ENCODE results near the gene TRAPPC12.

TRAPPC12 gene

DNA sequence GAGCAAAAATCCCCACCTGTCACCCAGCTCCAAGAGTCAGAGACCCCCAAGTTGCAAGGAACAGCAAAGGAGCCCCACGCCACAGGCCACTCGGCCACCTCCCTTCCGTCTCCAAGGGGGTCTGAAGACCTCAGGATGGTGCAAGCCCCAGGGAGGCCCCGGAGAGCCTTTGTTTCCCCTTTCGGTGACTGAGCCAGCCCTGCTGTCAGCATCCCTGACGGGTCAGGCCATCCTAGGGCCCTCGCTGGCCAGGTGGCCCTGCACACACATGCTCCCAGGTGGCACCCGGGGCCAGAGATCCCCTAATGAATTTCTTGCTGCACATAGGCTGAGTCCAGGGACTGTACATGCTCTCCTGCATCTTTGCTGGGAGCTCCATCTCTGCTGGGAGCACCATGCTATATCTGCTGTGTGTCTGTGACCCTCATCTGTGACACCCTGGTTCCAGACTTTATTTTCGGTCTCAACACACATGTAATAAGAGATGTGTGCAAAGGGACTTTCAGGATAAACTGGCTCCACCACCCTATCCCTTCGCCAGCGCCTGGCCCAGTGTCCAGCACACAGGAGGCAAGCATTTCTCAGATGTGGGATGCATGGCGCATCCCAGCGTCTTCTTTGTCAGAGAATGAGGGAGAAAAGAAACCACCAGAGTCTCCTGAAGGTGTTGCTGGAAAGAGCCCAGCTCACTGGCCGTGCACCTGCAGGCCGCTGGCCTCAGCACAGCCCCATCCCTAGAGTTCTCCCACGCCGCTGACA, 112.4 kb downstream of the TRAPPC12 start:
- no peak for TF ChIP-seq GATA3 (IDR thresholded peaks at IDR 0.05; ENCODE audit: low read depth, low read length)
- no peak for TF ChIP-seq GATA2 (IDR thresholded peaks at IDR 0.05; ENCODE audit: low read depth, low read length)

DNA sequence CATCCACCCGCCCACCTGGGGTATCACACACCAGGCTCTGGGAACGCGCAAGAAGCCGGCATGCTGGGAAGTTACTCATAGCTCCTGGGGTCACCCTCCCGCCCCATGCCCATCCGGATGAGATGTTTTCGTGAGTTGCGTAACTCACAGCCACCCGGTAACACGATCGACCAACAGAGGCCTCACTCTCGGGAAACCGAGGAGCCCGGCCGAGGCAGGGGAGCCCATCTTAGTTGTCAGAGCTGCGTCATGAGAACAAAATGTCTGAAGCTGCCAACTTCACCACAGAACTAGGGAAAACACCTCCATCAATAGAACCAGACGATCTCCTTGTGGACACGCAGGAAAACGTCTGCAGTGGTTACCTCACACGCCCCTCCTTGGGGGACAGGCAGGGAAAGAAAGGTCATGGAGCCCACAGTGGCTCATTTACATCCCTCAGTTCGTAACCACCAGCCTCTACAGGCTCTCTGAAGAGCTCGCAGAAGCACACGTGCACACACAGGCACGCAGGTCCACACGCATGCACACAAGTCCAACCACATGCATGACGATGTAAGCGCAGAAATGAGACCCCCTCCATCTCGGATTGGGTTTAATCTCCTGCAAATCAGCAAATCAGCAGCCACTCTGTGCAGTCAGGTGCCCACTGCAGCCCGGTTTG, 113.6 kb downstream of the TRAPPC12 start:
- TF ChIP-seq GATA3 (IDR thresholded peaks at IDR 0.05; ENCODE audit: low read depth, low read length) (no peak), GATA2 (IDR thresholded peaks at IDR 0.05; ENCODE audit: low read depth, low read length) (no peak)

DNA sequence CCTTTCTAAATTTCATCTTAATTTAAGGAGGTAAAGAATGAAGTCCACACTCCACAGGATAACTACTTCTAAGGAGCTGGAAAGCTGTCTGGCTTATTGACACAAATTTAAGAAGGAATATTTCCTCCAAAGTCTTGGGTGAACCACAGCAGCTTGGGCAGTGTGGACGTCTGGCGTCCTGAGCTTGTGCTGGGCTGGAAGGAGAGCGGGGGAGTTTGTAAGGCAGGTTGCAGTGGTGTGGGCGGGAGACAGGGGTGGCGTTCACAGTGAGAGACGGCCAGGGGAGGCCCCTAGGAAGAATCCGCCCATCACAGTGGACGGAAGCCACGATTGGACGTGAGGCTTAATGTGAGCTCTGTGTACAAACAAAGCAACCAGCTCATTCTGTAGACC, 114.1 kb downstream of the TRAPPC12 start:
- no peak for TF ChIP-seq GATA3 (IDR thresholded peaks at IDR 0.05; ENCODE audit: low read depth, low read length)
- TF ChIP-seq GATA2 (IDR thresholded peaks at IDR 0.05; ENCODE audit: low read depth, low read length), result no peak

DNA sequence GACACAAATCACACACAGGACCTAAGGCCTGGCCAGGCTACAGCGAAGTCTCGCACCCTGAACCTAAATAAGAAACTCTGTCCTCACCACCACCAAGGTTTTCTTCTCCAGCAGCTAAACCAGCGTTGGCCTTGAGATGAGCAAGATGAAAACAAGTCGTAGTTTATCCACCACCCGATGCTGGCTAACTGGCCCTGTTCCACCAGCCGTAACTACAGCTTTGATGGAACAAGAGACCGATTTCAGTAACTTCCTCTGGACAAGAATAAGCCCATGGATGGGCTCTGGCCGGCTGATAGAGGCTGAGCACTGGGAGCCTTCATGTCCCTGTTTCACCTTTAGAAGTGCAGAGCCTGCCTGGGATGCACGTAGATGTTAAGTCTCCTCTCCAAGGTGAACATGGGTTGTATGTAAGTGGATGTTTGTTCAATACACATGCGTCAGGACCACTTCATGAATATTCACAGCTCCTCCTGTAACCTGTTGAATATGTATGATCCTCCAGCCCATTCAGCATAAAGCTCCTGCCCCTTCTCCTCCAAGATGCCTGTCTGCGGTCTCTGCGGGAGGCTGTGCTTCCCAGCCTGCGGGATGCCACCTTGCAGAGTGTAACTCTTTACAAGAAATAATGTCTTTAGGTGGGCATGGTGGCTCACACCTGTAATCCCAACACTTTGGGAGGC, 115.6 kb downstream of the TRAPPC12 start:
- TF ChIP-seq GATA3 (IDR thresholded peaks at IDR 0.05; ENCODE audit: low read depth, low read length) (no peak), GATA2 (IDR thresholded peaks at IDR 0.05; ENCODE audit: low read depth, low read length) (no peak)

DNA sequence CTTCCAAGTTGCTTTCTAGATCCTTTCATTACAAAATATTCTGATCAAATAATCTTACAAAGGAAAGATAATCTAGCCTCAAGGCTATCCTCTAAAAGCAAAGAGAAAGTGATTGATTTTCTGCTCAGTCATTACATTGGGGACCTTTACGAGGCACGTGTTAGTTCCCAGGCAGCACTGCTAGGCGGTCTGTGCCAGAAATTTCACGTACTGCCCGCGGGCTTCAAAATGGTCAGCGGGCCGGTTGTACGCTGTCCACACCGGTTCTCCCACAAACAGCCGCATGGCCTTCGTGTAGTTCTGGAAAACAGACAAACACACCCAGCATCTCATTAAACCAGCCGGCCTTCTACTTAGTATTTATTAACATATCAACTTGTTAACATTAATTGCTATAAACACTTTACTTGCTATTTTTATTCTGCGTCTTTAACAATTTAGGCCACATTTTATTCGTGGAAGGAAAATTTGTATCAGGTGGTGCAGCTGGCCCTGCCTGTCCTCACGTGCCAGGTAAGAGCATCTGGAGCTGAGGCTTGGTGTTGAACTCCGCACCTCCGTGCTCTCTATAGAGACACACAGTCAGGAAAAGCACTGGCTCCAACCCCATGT, 119.4 kb downstream of the TRAPPC12 start:
- TF ChIP-seq GATA2 (IDR thresholded peaks at IDR 0.05; ENCODE audit: low read depth, low read length) (no peak), GATA3 (IDR thresholded peaks at IDR 0.05; ENCODE audit: low read depth, low read length) (no peak)

DNA sequence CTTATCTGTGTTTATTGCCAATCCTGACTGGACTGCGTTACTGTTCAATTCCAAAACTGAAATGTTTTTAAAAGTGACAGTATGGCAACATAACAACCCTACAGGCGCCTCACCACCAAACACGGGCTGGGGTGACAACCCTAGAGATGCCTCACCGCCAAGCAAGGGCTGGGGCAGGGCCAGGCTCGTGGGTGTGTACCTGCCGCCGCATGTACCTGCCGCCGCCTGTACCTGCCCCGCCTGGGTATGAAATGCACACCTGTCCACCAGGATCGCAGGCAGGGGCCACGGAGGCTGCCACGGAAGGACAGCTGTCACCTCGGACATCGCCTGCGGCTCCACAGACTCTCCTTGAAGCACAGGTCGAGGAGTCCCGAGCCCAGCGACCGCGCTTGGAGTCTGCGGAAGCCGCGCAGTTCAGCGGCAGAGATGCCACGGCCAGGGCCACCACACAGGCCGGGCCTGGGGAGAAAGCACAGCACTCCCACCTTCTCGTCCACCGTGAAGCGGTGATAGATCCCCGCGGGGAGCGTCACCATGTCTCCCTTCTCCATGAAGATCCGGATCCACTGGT, 120.9 kb downstream of the TRAPPC12 start:
- TF ChIP-seq GATA2 (IDR thresholded peaks at IDR 0.05; ENCODE audit: low read depth, low read length), result no peak
- no peak for TF ChIP-seq GATA3 (IDR thresholded peaks at IDR 0.05; ENCODE audit: low read depth, low read length)

DNA sequence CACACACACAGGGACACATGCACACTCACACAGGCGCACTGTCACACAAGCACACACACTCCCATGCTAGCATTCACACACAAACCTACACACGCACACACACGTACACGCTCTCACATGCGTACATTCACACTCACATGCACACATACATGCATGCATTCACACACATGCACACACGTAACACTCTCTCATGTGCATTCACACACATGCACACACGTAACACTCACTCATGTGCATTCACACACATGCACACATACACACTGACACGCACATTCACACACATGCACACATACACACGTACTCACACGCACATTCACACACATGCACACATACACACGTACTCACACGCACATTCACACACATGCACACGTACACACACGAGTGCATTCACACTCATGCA, 123.6 kb downstream of the TRAPPC12 start:
- TF ChIP-seq GATA2 (IDR thresholded peaks at IDR 0.05; ENCODE audit: low read depth, low read length) (no peak), GATA3 (IDR thresholded peaks at IDR 0.05; ENCODE audit: low read depth, low read length) (no peak)

DNA sequence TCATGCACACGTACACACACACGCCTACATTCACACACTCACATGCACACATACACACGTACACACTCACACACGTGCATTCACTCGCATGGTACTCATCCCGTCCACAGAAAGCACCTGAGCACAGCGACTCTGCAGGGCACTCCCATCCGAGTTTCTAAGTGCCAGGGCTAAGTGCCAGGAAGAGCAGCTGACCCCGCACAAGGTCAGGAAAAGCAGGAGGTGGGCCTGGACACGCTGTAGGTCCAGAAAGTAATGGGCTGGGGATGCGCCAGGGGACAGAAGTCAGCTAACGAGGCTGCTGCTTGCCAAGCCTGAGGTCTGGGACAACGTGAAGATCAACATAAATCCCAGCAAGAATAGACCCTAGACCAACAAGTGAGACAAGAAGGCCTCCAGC, 124.0 kb downstream of the TRAPPC12 start:
- no peak for TF ChIP-seq GATA3 (IDR thresholded peaks at IDR 0.05; ENCODE audit: low read depth, low read length)
- no peak for TF ChIP-seq GATA2 (IDR thresholded peaks at IDR 0.05; ENCODE audit: low read depth, low read length)

DNA sequence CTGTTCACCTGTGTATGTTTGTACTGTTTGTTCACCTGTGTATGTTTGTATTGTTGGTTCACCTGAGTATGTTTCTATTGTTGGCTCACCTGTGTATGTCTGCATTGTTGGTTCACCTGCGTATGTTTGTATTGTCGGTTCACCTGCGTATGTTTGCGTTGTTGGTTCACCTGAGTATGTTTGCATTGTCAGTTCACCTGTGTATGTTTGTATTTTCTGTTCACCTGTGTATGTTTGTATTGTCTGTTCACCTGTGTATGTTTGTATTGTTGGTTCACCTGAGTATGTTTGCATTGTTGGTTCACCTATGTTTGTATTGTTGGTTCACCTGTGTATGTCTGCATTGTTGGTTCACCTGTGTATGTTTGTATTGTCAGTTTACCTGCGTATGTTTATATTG, 125.2 kb downstream of the TRAPPC12 start:
- no peak for TF ChIP-seq GATA3 (IDR thresholded peaks at IDR 0.05; ENCODE audit: low read depth, low read length)
- TF ChIP-seq GATA2 (IDR thresholded peaks at IDR 0.05; ENCODE audit: low read depth, low read length), result no peak

DNA sequence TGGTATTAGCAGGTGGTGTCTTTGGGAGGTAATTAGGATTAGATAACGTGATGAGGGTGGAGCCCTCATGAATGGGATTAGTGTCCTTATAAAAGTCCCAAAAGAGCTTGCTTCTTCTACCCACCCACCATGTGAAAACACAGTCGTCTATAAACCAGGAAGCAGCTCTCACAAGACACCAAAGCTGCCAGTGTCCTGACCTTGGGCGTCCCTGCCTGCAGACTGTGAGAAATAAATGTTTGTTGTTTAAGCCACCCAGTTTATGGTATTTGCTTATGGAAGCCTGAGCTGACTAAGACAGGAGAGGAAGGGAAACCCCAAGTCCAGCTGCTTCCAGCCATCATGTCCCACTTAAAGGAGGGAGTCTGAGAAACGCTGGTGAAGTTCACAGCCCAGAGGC, 126.3 kb downstream of the TRAPPC12 start:
- no peak for TF ChIP-seq GATA2 (IDR thresholded peaks at IDR 0.05; ENCODE audit: low read depth, low read length)
- no peak for TF ChIP-seq GATA3 (IDR thresholded peaks at IDR 0.05; ENCODE audit: low read depth, low read length)

DNA sequence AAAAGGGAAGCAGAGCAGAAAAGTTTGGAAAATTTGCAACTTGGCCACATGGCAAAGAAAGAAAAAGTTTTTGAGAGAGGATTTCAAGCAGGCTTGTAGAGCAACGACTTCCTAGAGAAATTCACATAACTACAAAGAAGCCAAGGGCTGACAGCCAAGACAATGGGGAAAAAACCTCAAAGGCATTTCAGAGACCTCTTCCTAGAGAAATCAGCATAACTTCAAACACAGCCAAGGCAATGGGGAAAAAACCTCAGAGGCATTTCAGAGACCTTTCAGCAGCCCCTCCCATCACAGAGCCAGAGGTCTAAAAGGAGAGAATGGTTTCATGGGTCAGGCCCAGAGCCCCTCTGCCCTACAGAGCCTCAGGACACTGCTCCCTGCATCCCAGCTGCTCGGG, 132.6 kb downstream of the TRAPPC12 start:
- TF ChIP-seq GATA2 (IDR thresholded peaks at IDR 0.05; ENCODE audit: low read depth, low read length), result no peak
- no peak for TF ChIP-seq GATA3 (IDR thresholded peaks at IDR 0.05; ENCODE audit: low read depth, low read length)

DNA sequence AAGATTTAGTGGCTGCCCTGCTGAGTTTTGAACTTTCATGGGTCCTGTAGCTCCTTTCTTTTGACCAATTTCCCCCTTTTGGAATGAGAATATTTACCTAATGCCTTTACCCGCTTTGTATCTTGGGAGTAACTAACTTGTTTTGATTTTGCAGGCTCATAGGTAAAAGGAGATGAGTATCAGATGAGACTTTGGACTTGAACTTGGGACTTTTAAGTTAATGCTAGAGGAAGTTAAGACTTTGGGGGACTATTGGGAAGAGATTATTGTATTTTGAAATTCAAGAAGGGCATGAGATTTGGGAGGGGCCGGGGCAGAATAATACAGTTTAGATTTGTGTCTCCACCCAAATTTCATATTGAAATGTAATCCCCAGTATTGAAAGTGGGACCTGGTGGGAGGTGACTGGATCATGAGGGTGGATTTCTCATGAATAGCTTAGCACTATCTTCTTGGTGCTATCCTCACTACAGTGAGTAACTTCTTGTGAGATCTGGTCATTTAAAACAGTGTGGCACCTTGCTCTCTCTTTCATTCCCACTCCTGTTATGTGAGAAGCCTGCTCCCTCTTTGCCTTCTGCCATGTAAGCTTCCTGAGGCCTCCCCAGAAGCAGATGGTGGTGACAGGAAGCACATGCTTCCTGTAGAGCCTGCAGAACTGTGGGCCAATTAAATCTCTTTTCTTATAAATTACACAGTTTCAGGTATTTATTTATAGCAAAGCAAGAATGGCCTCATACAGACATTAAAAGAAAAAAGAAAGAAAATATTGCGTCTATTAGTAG, 133.7 kb downstream of the TRAPPC12 start:
- no peak for TF ChIP-seq GATA3 (IDR thresholded peaks at IDR 0.05; ENCODE audit: low read depth, low read length)
- no peak for TF ChIP-seq GATA2 (IDR thresholded peaks at IDR 0.05; ENCODE audit: low read depth, low read length)

DNA sequence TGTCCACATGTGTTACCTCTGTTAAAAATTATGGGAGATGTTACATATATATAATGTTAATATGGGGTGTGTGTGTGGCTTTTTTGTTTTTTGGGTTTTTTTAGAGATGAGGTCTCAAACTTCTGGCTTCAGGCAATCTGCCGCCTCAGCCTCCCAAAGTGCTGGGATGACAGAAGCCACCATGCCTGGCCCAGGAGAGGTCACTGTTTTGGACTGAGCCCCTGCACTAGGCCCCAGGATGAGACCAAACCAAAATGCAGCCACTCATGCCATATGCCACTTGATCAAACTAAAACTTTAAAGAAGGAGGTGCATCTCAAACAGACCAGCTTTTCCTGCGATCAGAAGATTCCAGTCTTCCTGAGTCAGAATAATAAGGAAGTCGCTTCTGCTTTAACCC, 137.3 kb downstream of the TRAPPC12 start:
- TF ChIP-seq GATA3 (IDR thresholded peaks at IDR 0.05; ENCODE audit: low read depth, low read length), result no peak
- TF ChIP-seq GATA2 (IDR thresholded peaks at IDR 0.05; ENCODE audit: low read depth, low read length), result no peak

Data from SH-SY5Y (cell line).